ENCODE measurements around the gene SH2D4B.

DNA sequence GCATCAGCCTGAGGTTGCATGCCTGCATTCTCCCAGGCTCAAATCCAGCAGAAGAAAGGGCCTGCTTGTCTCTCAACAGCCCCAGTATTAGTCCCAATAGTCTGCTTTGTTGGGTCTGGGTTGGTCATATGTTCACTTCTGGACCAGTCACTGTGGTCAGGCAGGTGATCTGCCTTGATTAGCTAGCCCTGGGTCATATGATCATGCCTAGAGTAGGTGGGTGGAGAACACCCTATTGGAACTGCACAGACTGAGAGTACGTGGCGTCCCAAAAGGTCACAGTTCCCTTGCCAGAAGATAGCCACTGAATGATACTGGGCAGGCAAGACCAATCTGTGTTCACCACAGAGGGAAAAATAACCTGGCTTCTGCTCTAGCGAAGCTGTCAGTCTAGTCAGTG is 80.1 kb downstream of the SH2D4B start:
- TF ChIP-seq, protein P1, sequence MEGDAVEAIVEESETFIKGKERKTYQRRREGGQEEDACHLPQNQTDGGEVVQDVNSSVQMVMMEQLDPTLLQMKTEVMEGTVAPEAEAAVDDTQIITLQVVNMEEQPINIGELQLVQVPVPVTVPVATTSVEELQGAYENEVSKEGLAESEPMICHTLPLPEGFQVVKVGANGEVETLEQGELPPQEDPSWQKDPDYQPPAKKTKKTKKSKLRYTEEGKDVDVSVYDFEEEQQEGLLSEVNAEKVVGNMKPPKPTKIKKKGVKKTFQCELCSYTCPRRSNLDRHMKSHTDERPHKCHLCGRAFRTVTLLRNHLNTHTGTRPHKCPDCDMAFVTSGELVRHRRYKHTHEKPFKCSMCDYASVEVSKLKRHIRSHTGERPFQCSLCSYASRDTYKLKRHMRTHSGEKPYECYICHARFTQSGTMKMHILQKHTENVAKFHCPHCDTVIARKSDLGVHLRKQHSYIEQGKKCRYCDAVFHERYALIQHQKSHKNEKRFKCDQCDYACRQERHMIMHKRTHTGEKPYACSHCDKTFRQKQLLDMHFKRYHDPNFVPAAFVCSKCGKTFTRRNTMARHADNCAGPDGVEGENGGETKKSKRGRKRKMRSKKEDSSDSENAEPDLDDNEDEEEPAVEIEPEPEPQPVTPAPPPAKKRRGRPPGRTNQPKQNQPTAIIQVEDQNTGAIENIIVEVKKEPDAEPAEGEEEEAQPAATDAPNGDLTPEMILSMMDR (IDR thresholded peaks at IDR 0.05; ENCODE audit: extremely low read depth in 1 of 2, insufficient read depth in 1 of 2, low read depth in 1 of 2, low read length in 2 of 2): no peak
- no peak for TF ChIP-seq POLR2A (IDR thresholded peaks at IDR 0.05; ENCODE audit: low read depth, low read length)
- TF ChIP-seq POLR2AphosphoS5 (IDR thresholded peaks at IDR 0.05; ENCODE audit: insufficient read depth, low read depth, low read length): no peak

Measured in endothelial cell of umbilical vein (primary cell).